SIG-M5 treated with dmso at 0.1 percent for 504 hours (cell line): ENCODE measurements around the gene SMIM24.
"Not testable (repeated sequence)": the region's sequence is repeated elsewhere in the genome, so short reads cannot be mapped to it uniquely, and the experiment has no call there.

Experiments used
- DNase-seq: peaks from one replicate; lab custom pipeline; 2025; ENCODE audit not compliant: unreplicated experiment; lab: John Stamatoyannopoulos, UW

SMIM24 gene

GRCh38 chr19:3440082-3440481, 40.2 kb downstream of the SMIM24 start:
- peak; percentile 36 for DNase-seq

- peak; percentile 87 for DNase-seq
These were observed 45.4 kb downstream of the SMIM24 start for GRCh38 chr19:3434630-3435553.

GRCh38 chr19:3433805-3434540, 46.4 kb downstream of the SMIM24 start:
- DNase-seq: no peak

- DNase-seq: no peak
These were observed 47.0 kb downstream of the SMIM24 start for GRCh38 chr19:3433313-3433712.

- DNase-seq: no peak
These were observed 48.4 kb downstream of the SMIM24 start for GRCh38 chr19:3431760-3432397.

- not testable (repeated sequence) for DNase-seq
These were observed 50.0 kb downstream of the SMIM24 start for GRCh38 chr19:3430366-3430680.

- DNase-seq: no peak
These were observed 53.9 kb downstream of the SMIM24 start for GRCh38 chr19:3426433-3426832.
